Body of pancreas (tissue), 4 donors: ENCODE data around the gene TENT4B. TPM values are rescaled to one million over a fixed set of nuclear protein-coding genes. Genes with fewer than 3 reads are reported as not detected.

Source experiments
- ATAC-seq: fragments of 150-250 bp; one replicate; pipeline ENCODE4 v1.9.1; 2016
- DNase-seq, 4 donors: peaks; one replicate each; pipeline ENCODE4 v3.0.0-alpha.2; 2019
- H3K27ac ChIP-seq, 4 donors: fragments of 200-600 bp; sonication (generic); 1 replicate in 3 of 4; 2 replicates in 1 of 4; pipeline versions ENCODE4 v1.5.1 to v1.6.1; 2016 to 2019; ENCODE audit warnings: mild to moderate bottlenecking in 1 of 4, mixed read lengths in 1 of 4, moderate library complexity in 1 of 4
- H3K27me3 ChIP-seq, 2 donors: fragments of 200-600 bp; sonication (generic); one replicate each; pipeline ENCODE4 v1.6.0; 2016; ENCODE audit warnings: mild to moderate bottlenecking in 1 of 2
- H3K36me3 ChIP-seq, 2 donors: fragments of 200-600 bp; sonication (generic); replicated peaks in 1 of 2; 2 replicates each; pipeline ENCODE4 v1.5.1; 2016; ENCODE audit warnings: low read depth in 2 of 2; ENCODE audit not compliant: insufficient read depth in 1 of 2
- H3K4me1 ChIP-seq: fragments of 200-600 bp; sonication (generic); one replicate; pipeline ENCODE4 v1.6.0; 2016
- H3K4me3 ChIP-seq, 2 donors: fragments of 200-600 bp; sonication (generic); 1 replicate in 1 of 2; 2 replicates in 1 of 2; pipeline ENCODE4 v1.5.1; 2016 to 2019
- H3K9me3 ChIP-seq, 3 donors: fragments of 200-600 bp; sonication (generic); 1 replicate in 2 of 3; 2 replicates in 1 of 3; pipeline ENCODE4 v1.5.1; 2016
- CTCF ChIP-seq, 7 experiments: fragments of 450-650 bp in 4 of 7; fragments of 200-600 bp in 3 of 7; sonication (generic) in 3 of 7; IDR thresholded peaks; one replicate each; pipeline ENCODE4 v1.5.1; 2016 to 2019; ENCODE audit warnings: antibody characterized with exemption in 7 of 7
- POLR2A ChIP-seq, 3 donors: fragments of 450-650 bp; IDR thresholded peaks; one replicate each; pipeline ENCODE4 v1.6.1; 2016; ENCODE audit warnings: antibody characterized with exemption in 3 of 3, mild to moderate bottlenecking in 2 of 3
- WGBS, 2 donors: methylation state at CpG; one replicate each; pipeline ENCODE4 v1.1.5; 2017; 5-methylcytosine and 5-hydroxymethylcytosine counted together
- intact Hi-C: fragments of 100-400 bp; cut with DNase I; formaldehyde crosslinking; loops from one replicate; pipeline ENCODE4 v1.15.1; 2023
- total RNA-seq, 2 donors: library from RNA; depleted of rRNA; stranded (reverse); fragments of >200 nt; gene quantifications; one replicate each; pipeline ENCODE4 v1.1.0, GENCODE V29; 2016

TENT4B gene
- total RNA-seq, 2 donors from 2014 or later: 2.0 to 7.0 TPM

- DNase-seq (no peak), ATAC-seq (no peak)
- WGBS, 2 donors: 87 to 90% methylated on average over 10 of the region's 10 CpGs
- H3K36me3 ChIP-seq: peaks cover 0 to 5% of the 10 kb centered on the region in 2 donors
- TF ChIP-seq CTCF (IDR thresholded peaks at IDR 0.05): no peak
- no peak for TF ChIP-seq POLR2A (IDR thresholded peaks at IDR 0.05)
- intact Hi-C loops: no loop called here
- no peaks in the 10 kb centered on the region for H3K9me3 ChIP-seq
- no peak overlapping the region for H3K27ac ChIP-seq
- no peaks in the 10 kb centered on the region for H3K4me1 ChIP-seq
- H3K27me3 ChIP-seq: no peaks in the 10 kb centered on the region
- H3K4me3 ChIP-seq: no peak overlapping the region
These were observed 76.1 kb downstream of the TENT4B start for GRCh38 chr16:50229149-50229726.

GRCh38 chr16:50234771-50235556 is 81.9 kb downstream of the TENT4B start:
- Histone ChIP-seq H3K27ac (no peak overlapping the region), H3K27me3 (no peaks in the 10 kb centered on the region), H3K36me3 (no peaks in the 10 kb centered on the region), H3K4me3 (no peak overlapping the region), H3K4me1 (no peaks in the 10 kb centered on the region), H3K9me3 (no peaks in the 10 kb centered on the region)
- intact Hi-C loops: no loop called here
- no peak for DNase-seq
- 45 to 63% methylated on average over 5 of the region's 5 CpGs for WGBS, 2 donors
- TF ChIP-seq CTCF (IDR thresholded peaks at IDR 0.05) (no peak), POLR2A (IDR thresholded peaks at IDR 0.05) (no peak)
- ATAC-seq: no peak

GRCh38 chr16:50235581-50235980 is 82.5 kb downstream of the TENT4B start:
- no peaks in the 10 kb centered on the region for H3K36me3 ChIP-seq
- intact Hi-C loops: no loop called here
- H3K27me3 ChIP-seq: no peaks in the 10 kb centered on the region
- no peak overlapping the region for H3K27ac ChIP-seq
- H3K9me3 ChIP-seq: no peaks in the 10 kb centered on the region
- no peaks in the 10 kb centered on the region for H3K4me1 ChIP-seq
- no peak overlapping the region for H3K4me3 ChIP-seq
- WGBS, 2 donors: 65 to 74% methylated on average over 6 of the region's 6 CpGs
- DNase-seq (no peak), ATAC-seq (peak; percentile 42)
- no peak for TF ChIP-seq CTCF (IDR thresholded peaks at IDR 0.05)
- TF ChIP-seq POLR2A (IDR thresholded peaks at IDR 0.05): no peak

- H3K36me3 ChIP-seq: no peaks in the 10 kb centered on the region
- ATAC-seq (no peak), DNase-seq (no peak)
- H3K27ac ChIP-seq: no peak overlapping the region
- no peak for TF ChIP-seq CTCF (IDR thresholded peaks at IDR 0.05)
- no peak for TF ChIP-seq POLR2A (IDR thresholded peaks at IDR 0.05)
- no peaks in the 10 kb centered on the region for H3K9me3 ChIP-seq
- intact Hi-C loops: no loop called here
- no peak overlapping the region for H3K4me3 ChIP-seq
- no peaks in the 10 kb centered on the region for H3K27me3 ChIP-seq
- WGBS, 2 donors: 80 to 85% methylated on average over 3 of the region's 3 CpGs
- no peaks in the 10 kb centered on the region for H3K4me1 ChIP-seq
These were observed 85.2 kb downstream of the TENT4B start for GRCh38 chr16:50238314-50238713.
